HG02623 (cell line): Measurements from ENCODE around the gene DEF6.
"Not testable (repeated sequence)": the region's sequence is repeated elsewhere in the genome, so short reads cannot be mapped to it uniquely, and the experiment has no call there.

Experiments used
- ATAC-seq: cut with Tn5 transposase; IDR thresholded peaks from one replicate; pipeline ENCODE4 v1.9.1; 2021; ENCODE audit warnings: moderate library complexity; ENCODE audit not compliant: unreplicated experiment

The DEF6 gene

DNA sequence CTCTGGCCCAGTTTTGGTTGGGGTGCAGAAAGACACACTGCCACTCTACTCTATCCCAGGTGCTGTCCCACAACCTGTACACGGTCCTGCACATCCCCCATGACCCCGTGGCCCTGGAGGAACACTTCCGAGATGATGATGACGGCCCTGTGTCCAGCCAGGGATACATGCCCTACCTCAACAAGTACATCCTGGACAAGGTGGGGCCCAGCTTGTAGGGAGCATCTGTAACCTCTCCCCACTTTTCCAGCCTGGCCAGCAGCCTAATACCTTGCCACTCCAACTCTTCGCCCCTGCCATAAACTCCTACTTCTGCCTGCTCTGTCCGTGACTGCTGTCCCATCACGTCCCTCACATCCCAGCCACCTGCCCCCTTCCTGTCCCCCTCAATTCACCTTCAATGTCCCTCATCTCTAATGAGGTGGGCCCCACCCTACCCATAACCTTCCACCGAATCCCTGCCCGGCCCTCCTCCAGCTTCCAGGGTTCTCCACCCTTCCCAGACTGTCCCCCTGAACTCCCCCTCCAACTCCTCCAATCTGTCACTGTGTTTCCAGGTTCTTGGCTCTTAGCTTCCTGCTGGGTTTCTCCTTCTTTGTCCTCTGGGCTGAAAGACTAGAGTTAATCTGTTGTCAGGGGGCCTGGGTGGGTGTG is 12.1 kb downstream of the DEF6 start:
- ATAC-seq, result no peak

DNA sequence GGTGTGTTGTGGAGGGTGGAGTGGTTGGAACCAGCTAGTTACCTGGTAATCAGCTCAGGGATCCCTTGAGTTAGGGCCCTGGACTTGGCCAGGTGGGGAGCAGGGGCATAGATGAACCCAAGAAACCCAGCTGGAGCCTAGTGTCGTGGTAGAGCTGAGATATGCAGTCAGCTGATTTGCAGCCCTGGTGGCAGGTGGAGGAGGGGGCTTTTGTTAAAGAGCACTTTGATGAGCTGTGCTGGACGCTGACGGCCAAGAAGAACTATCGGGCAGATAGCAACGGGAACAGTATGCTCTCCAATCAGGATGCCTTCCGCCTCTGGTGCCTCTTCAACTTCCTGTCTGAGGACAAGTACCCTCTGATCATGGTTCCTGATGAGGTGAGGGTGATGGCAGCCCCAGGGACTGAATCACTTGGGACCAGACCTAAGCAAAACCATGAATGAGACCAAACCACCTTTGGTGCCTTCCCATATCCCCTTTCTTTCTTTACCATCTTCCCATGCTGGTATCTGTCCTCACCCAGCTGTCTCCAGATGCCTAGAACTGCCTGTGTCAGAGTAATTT is 12.7 kb downstream of the DEF6 start:
- ATAC-seq, result no peak

DNA sequence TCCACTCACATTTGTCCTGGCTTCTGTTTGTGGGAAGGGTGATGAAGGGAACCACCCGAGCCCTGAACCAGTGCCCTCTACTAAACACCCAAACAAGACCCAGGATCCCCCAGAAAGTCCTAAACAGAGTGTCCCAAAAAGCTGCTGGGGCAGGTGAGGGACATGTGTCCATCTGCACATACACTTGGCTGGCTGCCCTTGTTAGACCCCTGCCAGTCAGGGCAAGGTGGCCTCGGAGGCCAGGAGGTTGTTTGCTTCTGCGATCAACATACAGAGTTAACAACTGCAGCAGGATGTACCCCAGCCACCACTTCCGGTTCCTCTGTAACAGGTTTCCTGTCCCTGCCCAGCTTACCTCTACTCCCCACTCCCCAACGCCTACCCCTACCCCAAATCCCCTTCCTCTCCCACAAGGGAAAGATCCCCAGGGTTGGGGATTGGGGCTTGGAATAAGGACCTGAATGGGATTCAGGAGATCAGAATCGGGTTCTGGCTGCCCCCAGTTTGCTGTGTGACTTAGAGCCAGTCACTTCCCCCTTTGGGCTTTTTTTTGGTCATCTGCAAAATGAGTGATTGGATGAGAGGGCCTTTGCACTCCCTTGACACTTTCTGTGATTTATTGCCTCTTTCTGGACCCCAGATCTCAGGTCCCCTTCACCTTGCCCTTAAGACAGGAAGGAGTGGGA is 13.9 kb downstream of the DEF6 start:
- ATAC-seq, result no peak

DNA sequence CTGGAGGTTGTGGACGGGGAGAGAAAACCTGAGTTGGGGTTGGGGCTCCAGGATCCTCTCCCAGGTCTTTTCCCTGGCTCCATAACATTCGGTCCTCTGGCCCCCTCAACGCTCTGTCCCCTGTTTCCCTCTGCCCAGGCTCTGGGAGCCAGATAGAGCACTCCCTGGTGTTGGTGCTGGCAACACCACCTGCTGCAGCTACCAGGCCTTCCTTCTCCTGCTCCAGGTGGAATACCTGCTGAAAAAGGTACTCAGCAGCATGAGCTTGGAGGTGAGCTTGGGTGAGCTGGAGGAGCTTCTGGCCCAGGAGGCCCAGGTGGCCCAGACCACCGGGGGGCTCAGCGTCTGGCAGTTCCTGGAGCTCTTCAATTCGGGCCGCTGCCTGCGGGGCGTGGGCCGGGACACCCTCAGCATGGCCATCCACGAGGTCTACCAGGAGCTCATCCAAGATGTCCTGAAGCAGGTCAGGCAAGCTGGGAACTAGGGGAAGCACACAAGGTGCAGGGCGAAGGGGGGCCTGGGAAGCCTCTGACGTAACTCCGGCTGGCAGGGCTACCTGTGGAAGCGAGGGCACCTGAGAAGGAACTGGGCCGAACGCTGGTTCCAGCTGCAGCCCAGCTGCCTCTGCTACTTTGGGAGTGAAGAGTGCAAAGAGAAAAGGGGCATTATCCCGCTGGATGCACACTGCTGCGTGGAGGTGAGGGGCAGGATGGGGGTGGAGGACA is 14.6 kb downstream of the DEF6 start:
- no peak for ATAC-seq

DNA sequence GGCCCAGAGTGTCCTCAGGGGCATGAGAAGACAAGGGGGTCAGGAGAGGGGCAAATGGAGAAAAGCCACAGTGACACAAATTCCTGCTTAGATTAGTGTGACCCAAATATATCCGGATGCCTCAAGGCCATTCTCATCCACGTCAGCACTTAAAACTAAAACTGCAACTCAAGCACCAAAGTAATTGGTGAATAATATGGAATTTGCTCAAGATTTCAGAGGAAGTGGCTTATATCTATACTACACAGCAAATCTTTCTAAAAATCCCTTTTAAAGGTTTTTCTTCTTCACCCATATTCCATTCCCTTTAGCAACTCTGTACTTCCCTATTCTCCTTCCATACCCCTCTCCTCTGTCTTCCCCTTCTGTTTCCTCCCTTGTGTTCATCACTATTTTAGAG is 15.2 kb downstream of the DEF6 start:
- ATAC-seq, result no peak

DNA sequence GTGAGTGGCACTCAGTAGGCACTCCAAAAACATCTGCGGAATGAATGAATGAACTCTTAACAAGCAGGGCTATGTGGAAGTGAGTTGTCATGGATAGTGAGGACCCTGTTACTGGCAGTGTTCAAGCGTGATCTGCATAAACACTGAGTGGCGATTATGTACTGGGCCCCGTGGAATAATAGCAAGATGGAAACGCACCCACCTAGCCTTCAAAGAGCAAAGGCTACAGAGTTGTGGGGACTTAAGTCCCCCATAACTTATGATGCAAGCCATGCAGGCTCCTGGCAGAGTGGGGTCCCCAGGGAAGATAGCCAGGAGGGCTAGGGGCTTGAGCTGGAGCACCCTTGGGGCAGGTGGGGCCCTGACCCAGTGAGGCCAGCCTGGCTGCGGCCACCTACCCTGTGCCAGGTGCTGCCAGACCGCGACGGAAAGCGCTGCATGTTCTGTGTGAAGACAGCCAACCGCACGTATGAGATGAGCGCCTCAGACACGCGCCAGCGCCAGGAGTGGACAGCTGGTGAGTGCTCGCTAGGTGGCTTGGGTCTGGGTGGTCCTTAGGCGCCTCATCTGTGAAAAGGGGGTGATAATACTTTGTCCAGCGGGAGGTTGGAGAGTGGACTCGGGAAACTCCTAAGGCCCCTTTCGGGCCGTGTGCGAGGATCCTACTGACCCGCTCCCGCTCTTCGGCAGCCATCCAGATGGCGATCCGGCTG is 20.0 kb downstream of the DEF6 start:
- ATAC-seq, result no peak

DNA sequence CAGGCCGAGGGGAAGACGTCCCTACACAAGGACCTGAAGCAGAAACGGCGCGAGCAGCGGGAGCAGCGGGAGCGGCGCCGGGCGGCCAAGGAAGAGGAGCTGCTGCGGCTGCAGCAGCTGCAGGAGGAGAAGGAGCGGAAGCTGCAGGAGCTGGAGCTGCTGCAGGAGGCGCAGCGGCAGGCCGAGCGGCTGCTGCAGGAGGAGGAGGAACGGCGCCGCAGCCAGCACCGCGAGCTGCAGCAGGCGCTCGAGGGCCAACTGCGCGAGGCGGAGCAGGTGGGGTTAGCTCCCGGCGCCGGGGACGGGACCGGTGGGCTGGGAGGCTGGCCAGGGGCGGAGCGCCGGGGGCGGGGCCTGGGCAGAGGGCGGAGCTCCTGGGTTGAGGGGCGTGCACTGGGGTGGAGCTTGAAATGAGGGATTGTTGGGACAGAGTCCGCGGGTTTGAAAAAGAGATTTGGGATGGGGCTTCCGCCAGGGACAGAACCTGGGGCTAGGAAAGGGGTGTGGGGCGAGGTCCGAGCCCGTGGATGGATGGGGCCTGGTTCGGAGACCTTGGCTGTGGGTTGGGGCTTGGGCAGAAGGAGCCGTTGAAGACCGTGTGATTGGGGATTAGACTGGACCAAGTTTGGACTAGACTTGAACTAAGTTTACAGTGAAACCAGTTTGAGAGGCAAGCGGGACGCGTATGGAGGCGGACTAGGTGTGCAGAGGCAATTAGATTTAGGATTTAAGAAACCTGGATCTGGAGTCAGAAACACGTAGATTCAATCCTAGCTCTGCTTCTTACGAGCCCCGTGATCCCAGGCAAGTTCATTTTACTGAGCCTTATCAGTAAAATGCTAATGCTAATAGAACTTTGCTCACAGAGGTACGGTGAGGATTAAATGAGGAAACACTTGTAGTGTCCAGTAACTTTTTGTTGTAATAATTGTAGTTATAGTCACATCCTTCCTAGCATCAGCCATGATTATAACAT is 20.9 kb downstream of the DEF6 start:
- no peak for ATAC-seq

DNA sequence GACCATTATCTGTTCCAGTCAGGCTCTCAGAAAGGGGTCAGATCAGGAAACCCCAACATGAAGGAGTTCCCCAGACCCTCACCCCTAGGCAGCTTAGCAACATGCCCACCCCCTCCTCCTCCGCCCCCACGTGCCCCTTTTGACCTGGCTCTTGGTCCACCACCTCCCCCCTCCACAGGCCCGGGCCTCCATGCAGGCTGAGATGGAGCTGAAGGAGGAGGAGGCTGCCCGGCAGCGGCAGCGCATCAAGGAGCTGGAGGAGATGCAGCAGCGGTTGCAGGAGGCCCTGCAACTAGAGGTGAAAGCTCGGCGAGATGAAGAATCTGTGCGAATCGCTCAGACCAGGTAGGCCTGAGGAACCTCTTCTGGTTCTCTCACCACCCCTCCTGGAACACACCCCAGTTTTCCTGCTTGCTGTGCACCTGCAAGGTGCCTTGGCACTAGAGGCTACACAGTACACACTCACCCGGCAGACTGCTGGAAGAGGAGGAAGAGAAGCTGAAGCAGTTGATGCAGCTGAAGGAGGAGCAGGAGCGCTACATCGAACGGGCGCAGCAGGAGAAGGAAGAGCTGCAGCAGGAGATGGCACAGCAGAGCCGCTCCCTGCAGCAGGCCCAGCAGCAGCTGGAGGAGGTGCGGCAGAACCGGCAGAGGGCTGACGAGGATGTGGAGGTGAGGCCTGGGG is 21.9 kb downstream of the DEF6 start:
- no peak for ATAC-seq

DNA sequence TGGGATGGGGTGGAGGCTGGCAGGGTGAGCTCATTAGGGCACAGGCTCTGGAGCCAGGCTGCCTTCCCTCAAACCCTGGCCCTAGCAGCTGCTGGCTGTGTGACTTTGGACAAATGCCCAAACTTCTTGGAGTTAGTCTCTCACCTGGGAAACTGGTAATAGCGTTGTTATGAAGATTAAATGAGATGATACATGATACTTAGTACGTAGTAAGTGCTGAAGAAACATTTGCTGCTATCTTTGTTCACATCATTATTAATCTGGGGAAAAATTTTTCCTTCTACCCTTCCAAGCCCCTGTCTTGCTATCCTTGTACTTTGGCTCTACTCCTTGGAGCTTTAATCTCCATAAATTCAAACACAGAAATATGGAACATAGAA is 22.4 kb downstream of the DEF6 start:
- ATAC-seq, result no peak

DNA sequence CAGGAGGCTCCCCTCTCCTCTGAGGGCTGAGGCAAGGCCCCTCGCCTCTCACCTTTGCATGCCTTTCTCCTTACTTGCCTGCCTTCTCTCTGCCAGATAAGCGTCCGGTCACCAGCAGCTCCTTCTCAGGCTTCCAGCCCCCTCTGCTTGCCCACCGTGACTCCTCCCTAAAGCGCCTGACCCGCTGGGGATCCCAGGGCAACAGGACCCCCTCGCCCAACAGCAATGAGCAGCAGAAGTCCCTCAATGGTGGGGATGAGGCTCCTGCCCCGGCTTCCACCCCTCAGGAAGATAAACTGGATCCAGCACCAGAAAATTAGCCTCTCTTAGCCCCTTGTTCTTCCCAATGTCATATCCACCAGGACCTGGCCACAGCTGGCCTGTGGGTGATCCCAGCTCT is 23.5 kb downstream of the DEF6 start:
- ATAC-seq, result no peak

DNA sequence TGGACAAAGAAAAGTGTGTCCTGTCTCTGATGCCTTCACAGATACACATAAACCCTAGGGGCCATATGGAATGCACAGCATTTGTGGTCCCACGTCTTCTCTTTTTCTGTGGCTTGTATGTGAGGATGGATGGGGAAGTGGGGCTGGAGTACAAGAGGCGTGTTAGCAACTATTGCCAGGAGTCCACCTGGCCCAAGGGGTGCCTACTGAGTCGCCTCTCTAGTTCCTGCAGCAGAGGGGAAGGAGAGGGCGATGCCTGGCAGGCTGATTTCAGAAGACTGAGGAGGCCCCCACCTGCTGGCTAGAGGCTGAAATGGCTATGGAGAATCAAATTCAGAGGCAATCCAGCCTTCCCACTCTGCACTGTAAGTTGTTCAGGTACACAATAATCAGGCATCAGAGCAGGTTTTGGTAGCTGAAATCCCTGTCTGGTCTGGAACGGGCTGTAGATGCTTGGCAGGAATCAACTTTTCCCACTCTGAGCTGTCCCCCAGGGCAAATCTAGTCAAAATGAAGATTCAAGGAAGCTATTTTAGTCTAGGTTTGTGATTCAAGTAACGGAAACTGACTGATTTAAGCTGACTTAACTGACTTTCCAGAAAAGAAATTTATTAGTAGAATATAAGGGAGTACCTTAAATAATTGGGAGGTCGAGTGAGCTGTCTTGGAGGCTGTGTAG is 29.9 kb downstream of the DEF6 start:
- no peak for ATAC-seq

DNA sequence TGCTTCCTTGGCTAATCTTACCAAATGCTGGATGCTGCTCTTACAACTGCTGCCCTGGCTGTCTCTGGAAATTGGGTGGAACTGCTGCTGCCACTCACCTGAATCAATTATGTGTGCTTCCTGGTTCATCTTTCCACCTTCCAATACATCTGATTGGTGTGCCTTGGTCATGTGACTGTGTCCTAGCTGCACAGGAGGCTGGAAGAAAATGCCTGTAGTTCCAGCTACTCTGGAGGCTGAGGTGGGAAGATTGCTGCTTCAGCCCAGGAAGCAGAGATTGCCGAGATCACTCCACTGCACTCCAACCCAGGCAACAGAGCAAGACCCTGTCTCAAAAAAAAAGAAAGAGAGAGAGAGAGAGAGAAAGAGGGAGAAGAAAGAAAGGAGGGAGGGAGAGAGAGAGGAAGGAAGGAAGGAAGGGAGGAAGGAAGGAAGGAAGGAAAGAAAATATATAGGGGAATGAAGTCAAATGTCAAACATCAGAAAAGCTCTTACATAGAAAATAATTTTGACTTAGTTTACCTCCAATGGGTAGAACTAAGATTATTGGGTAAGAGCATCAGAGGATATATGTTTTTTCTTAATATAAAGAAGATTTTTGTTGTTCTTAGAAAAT is 30.6 kb downstream of the DEF6 start:
- no peak for ATAC-seq

DNA sequence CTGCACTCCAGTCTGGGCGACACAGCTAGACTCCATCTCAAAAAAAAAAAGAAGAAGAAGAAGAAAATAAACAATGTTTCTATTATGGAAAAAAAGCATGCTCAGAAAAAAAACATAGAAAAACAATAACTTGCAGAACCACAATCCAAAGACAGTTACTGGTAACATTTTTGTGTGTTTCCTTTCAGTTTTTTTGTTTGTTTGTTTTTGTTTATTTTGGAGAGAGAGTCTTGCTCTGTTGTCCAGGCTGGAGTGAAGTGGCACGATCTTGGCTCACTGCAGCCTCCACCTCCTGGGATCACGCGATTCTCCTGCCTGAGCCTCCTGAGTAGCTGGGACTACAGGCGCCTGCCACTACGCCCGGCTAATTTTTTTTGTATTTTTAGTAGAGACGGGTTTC is 31.3 kb downstream of the DEF6 start:
- not testable (repeated sequence) for ATAC-seq

DNA sequence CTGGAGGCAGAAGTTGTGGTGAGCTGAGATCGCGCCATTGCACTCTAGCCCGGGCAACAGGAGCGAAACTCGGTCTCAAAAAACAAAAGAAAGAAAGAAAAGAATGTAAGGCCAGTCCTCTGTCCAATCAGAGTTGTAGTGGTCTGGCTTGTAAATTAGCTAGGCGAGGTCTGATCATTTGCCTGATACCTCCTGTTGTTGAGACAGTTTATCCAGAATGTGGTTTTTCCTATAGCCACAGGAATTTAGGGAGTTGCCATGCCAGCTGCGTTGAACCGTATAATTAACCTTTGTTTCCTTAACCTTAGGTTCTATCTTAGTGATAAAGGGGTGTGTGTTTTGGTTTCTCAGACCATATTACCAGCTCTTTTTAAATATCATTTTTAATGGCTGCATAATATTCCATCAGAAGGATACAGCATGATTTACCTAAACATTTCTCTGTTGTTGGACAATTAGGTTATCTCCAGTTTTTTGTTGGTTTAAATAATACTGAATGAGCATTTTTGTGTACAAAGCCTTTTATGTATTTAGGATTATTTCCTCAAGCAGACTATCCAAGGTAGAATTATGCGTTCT is 33.0 kb downstream of the DEF6 start:
- no peak for ATAC-seq

DNA sequence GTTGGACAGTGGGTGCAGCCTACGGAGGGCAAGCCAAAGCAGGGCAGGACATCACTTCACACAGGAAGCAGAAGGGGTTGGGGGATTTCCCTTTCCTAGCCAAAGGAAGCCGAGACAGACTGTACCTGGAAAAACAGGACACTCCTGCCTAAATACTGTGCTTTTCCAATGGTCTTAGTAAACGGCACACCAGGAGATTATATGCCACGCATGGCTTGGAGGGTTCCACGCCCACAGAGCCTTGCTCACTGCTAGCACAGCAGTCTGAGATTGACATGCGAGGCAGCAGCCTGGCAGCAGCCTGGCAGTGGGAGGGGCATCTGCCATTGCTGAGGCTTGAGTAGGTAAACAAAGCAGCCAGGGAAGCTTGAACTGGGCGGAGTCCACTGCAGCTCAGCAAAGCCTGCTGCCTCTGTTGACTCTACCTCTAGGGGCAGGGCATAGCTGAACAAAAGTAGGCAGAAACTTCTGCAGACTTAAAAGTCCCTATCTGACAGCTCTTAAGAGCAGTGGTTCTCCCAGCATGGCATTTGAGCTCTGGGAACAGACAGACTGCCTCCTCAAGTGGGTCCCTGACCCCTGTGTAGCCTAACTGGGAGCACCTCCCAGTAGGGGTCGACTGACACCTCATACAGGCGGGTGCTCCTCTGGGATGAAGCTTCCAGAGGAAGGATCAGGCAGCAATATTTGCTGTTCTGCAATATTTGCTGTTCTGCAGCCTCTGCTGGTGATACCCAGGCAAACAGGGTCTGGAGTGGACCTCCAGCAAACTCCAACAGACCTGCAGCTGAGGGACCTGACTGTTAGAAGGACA is 34.7 kb downstream of the DEF6 start:
- ATAC-seq, result not testable (repeated sequence)

DNA sequence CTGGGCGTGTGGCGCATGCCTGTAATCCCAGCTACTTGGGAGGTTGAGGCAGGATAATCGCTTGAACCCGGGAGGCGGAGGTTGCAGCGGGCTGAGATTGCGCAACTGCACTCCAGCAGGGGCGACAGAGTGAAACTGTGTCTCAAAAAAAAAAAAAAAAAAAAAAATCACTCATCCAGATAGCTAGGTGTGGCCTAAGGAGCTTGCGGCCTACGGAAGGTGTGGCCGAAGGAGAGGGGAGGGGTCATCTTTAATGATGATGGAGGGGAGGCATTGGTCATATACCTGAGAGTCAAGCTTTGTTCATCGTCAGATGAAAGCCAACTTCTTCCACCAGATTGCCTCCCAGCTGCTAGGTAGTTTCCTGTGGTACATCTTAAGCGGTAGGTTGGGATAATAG is 43.9 kb downstream of the DEF6 start:
- no peak for ATAC-seq
